ENCODE measurements around the gene VIPAS39.

Gene VIPAS39

GRCh38 chr14:77491056-77491455 lies 33.7 kb upstream of the VIPAS39 start:
- TF ChIP-seq PATZ1 (CRISPR knock-in tag; IDR thresholded peaks at IDR 0.05; ENCODE audit: borderline replicate concordance): no peak
- TF ChIP-seq OSR1 (CRISPR knock-in tag; IDR thresholded peaks at IDR 0.05): no peak
- no peak for TF ChIP-seq PPARA (CRISPR knock-in tag; IDR thresholded peaks at IDR 0.05; ENCODE audit: borderline replicate concordance)
- no peak for TF ChIP-seq TOX (CRISPR knock-in tag; IDR thresholded peaks at IDR 0.05; ENCODE audit: borderline replicate concordance)
- no peak for TF ChIP-seq TSHZ2 (CRISPR knock-in tag; IDR thresholded peaks at IDR 0.05)
- TF ChIP-seq ZFP3 (CRISPR knock-in tag; IDR thresholded peaks at IDR 0.05): no peak
- TF ChIP-seq POU6F1 (CRISPR knock-in tag; IDR thresholded peaks at IDR 0.05; ENCODE audit: borderline replicate concordance, low read depth): no peak
- no peak for ATAC-seq

GRCh38 chr14:77490347-77490986 lies 33.1 kb upstream of the VIPAS39 start:
- TF ChIP-seq GLIS3 (CRISPR knock-in tag; IDR thresholded peaks at IDR 0.05) (no peak), RARB (CRISPR knock-in tag; IDR thresholded peaks at IDR 0.05) (no peak), BACH2 (CRISPR knock-in tag; IDR thresholded peaks at IDR 0.05; ENCODE audit: borderline replicate concordance) (no peak), ZNF565 (CRISPR knock-in tag; conservative IDR thresholded peaks at IDR 0.05; ENCODE audit: low read depth) (no peak), ZNF8 (CRISPR knock-in tag; IDR thresholded peaks at IDR 0.05) (no peak), CREB5 (CRISPR knock-in tag; IDR thresholded peaks at IDR 0.05; ENCODE audit: low read depth) (no peak), CSDC2 (CRISPR knock-in tag; IDR thresholded peaks at IDR 0.05) (no peak), PATZ1 (CRISPR knock-in tag; IDR thresholded peaks at IDR 0.05; ENCODE audit: borderline replicate concordance) (no peak), TOX (CRISPR knock-in tag; IDR thresholded peaks at IDR 0.05; ENCODE audit: borderline replicate concordance) (no peak), POU6F1 (CRISPR knock-in tag; IDR thresholded peaks at IDR 0.05; ENCODE audit: borderline replicate concordance, low read depth) (no peak)
- ATAC-seq: no peak

GRCh38 chr14:77489041-77489440 lies 31.6 kb upstream of the VIPAS39 start:
- ATAC-seq: no peak
- TF ChIP-seq ZNF8 (CRISPR knock-in tag; IDR thresholded peaks at IDR 0.05) (no peak), CSRNP3 (CRISPR knock-in tag; IDR thresholded peaks at IDR 0.05) (no peak), ISL1 (CRISPR knock-in tag; IDR thresholded peaks at IDR 0.05) (no peak), ZFP30 (CRISPR knock-in tag; IDR thresholded peaks at IDR 0.05) (no peak), ESRRG (CRISPR knock-in tag; IDR thresholded peaks at IDR 0.05) (no peak), ZC3H10 (CRISPR knock-in tag; IDR thresholded peaks at IDR 0.05) (no peak), ZNF565 (CRISPR knock-in tag; conservative IDR thresholded peaks at IDR 0.05; ENCODE audit: low read depth) (no peak), PPARA (CRISPR knock-in tag; IDR thresholded peaks at IDR 0.05; ENCODE audit: borderline replicate concordance) (no peak), ZFP3 (CRISPR knock-in tag; IDR thresholded peaks at IDR 0.05) (no peak), POU6F1 (CRISPR knock-in tag; IDR thresholded peaks at IDR 0.05; ENCODE audit: borderline replicate concordance, low read depth) (no peak)

Data from SK-N-SH treated with all-trans-retinoic acid at 6 μM for 48 hours (cell line).